ENCODE data around the gene RC3H1.
"Not testable (repeated sequence)": the region's sequence is repeated elsewhere in the genome, so short reads cannot be mapped to it uniquely, and the experiment has no call there.

RC3H1 gene

GRCh38 chr1:173996995-173997394 is 25.2 kb downstream of the RC3H1 start:
- no peak for DNase-seq (ENCODE audit: low read depth)
- TF ChIP-seq, protein P1, sequence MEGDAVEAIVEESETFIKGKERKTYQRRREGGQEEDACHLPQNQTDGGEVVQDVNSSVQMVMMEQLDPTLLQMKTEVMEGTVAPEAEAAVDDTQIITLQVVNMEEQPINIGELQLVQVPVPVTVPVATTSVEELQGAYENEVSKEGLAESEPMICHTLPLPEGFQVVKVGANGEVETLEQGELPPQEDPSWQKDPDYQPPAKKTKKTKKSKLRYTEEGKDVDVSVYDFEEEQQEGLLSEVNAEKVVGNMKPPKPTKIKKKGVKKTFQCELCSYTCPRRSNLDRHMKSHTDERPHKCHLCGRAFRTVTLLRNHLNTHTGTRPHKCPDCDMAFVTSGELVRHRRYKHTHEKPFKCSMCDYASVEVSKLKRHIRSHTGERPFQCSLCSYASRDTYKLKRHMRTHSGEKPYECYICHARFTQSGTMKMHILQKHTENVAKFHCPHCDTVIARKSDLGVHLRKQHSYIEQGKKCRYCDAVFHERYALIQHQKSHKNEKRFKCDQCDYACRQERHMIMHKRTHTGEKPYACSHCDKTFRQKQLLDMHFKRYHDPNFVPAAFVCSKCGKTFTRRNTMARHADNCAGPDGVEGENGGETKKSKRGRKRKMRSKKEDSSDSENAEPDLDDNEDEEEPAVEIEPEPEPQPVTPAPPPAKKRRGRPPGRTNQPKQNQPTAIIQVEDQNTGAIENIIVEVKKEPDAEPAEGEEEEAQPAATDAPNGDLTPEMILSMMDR (IDR thresholded peaks at IDR 0.05; ENCODE audit: low read length, missing control alignments) = no peak
- no peak overlapping the region for H3K4me3 ChIP-seq (replicated peaks; ENCODE audit: low read depth, low read length)

GRCh38 chr1:173995475-173995874 is 26.7 kb downstream of the RC3H1 start:
- TF ChIP-seq, protein P1 (IDR thresholded peaks at IDR 0.05; ENCODE audit: low read length, missing control alignments) = no peak
- H3K4me3 ChIP-seq (replicated peaks; ENCODE audit: low read depth, low read length) = no peak overlapping the region
- no peak for DNase-seq (ENCODE audit: low read depth)

DNA sequence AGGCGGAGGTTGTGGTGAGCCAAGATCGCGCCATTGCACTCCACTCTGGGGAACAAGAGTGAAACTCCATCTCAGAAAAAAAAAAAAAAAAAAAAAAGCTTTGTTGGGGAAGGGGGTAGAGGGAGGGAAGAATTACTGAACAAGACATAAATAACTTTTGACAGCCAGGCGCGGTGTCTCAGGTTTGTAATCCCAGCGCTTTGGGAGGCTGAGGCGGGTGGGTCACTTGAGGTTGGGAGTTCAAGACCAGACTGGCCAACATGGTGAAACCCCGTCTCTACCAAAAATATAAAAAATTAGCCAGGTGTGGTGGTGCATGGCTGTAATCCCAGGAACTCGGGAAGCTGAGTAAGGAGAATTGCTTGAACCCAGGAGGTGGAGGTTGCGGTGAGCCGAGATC is 28.2 kb downstream of the RC3H1 start:
- not testable (repeated sequence) for H3K4me3 ChIP-seq (replicated peaks; ENCODE audit: low read depth, low read length); DNase-seq (ENCODE audit: low read depth)

DNA sequence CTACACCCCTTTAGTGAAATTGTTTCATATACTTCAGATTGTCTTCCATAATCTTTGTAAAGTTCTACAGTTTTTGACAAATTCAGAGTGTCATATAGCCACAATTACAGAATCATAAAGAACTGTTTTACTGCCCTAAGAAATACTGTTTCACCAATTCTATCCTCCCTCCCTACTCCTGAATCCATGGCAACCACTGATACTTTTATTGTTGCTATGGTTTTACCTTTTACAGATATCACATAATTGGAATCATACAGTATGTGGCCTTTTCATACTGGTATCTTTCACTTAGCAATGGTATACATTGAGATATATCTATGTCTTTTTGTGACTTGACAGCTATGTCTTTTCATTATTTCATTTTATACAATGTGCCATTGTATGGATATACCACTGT is 34.1 kb downstream of the RC3H1 start:
- H3K4me3 ChIP-seq (replicated peaks; ENCODE audit: low read depth, low read length) = no peak overlapping the region

DNA sequence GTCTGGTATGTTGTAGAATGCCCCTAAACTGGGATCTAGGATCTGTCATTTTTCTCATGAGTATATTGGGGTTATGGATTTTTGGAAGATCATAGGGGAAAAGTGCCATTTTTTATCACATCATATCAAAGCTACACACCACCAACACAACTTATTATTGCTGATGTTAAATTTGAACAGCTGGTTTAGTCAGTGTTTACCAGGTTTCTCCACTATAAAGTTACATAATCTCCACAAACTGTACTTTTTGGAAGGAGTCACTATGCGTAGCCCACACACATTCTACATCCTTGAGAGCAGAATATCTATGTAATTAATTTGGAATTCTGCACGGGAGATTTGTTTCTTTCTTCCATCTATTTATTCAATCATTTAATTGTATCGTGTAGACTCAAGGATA is 35.2 kb downstream of the RC3H1 start:
- no peak for DNase-seq (ENCODE audit: low read depth)
- H3K4me3 ChIP-seq (replicated peaks; ENCODE audit: low read depth, low read length) = no peak overlapping the region
- TF ChIP-seq, protein P1 (IDR thresholded peaks at IDR 0.05; ENCODE audit: low read length, missing control alignments) = no peak

More for the DNA sequence above, 34.1 kb downstream of the RC3H1 start:
- TF ChIP-seq, protein P1 (IDR thresholded peaks at IDR 0.05; ENCODE audit: low read length, missing control alignments) = no peak
- DNase-seq (ENCODE audit: low read depth) = no peak

- H3K4me3 ChIP-seq (replicated peaks; ENCODE audit: low read depth, low read length) = no peak overlapping the region
- TF ChIP-seq, protein P1 (IDR thresholded peaks at IDR 0.05; ENCODE audit: low read length, missing control alignments) = no peak
- DNase-seq (ENCODE audit: low read depth) = no peak
These were observed 51.9 kb downstream of the RC3H1 start for GRCh38 chr1:173970252-173970651.

- not testable (repeated sequence) for DNase-seq (ENCODE audit: low read depth); H3K4me3 ChIP-seq (replicated peaks; ENCODE audit: low read depth, low read length)
These were observed 56.3 kb downstream of the RC3H1 start for GRCh38 chr1:173965896-173966295.

DNA sequence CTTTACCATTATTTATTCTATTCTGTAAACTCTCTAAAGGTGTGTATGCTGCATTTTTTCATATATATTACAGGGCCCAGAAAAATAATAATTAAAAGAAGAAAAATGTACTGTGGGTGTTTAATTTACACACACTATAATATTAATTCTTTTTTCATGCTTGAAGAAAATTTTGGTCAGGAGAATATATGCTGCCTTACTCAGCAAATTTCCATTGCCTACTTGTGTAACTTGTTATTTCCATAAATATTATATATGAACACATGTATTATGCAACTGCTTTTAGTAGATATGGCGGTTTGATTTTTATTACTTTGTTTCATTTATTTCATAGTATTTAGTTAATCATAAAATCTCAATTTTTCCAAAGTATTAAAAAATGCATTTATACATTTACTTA is 58.7 kb downstream of the RC3H1 start:
- no peak overlapping the region for H3K4me3 ChIP-seq (replicated peaks; ENCODE audit: low read depth, low read length)
- TF ChIP-seq, protein P1 (IDR thresholded peaks at IDR 0.05; ENCODE audit: low read length, missing control alignments) = no peak
- no peak for DNase-seq (ENCODE audit: low read depth)
